Measurements from ENCODE around the gene IQGAP2. TPM values are rescaled to one million over a fixed set of nuclear protein-coding genes. Genes with fewer than 3 reads are reported as not detected.

The IQGAP2 gene
- total and polyA plus RNA-seq, 2 donors (not counting 1 experiment from before 2014, with no cell fraction given): 8.1 to 15.0 TPM

- Histone ChIP-seq H2AFZ (ENCODE audit: insufficient read depth, low read depth, low read length, poor library complexity, severe bottlenecking) (no peak overlapping the region), H3K36me3 (replicated peaks in 1 of 2; ENCODE audit: control extremely low read depth in 1 of 2, control insufficient read depth in 1 of 2, extremely low read depth in 1 of 2, insufficient read depth in 2 of 2, low read length in 1 of 2) (no peaks in the 10 kb centered on the region), H3K9ac (ENCODE audit: low read length) (no peak overlapping the region), H3K9me3 (ENCODE audit: control extremely low read depth in 1 of 3, control insufficient read depth in 2 of 3, insufficient read depth in 1 of 3, low read length in 2 of 3) (no peaks in the 10 kb centered on the region), H3K4me3 (ENCODE audit: control extremely low read depth in 1 of 5, extremely low read depth in 1 of 5, insufficient read depth in 1 of 5, low read depth in 2 of 5, low read length in 4 of 5) (no peak overlapping the region), H3K4me1 (ENCODE audit: control insufficient read depth in 2 of 2, insufficient read depth in 2 of 2, low read length in 2 of 2) (no peaks in the 10 kb centered on the region), H3K27ac (ENCODE audit: low read length in 2 of 2) (no peak overlapping the region), H3K4me2 (replicated peaks; ENCODE audit: low read depth, low read length, poor library complexity, severe bottlenecking) (no peak overlapping the region), H3K27me3 (replicated peaks in 1 of 4; ENCODE audit: control extremely low read depth in 1 of 4, control insufficient read depth in 3 of 4, insufficient read depth in 4 of 4, low read length in 3 of 4) (no peaks in the 10 kb centered on the region), H3K79me2 (ENCODE audit: control insufficient read depth, insufficient read depth, low read length) (no peaks in the 10 kb centered on the region), H4K20me1 (ENCODE audit: control insufficient read depth, insufficient read depth, low read length, poor library complexity, severe bottlenecking) (no peaks in the 10 kb centered on the region)
- DNase-seq: no peak
- Mint-ChIP-seq H3K4me1 (no peaks in the 10 kb centered on the region), H3K9me3 (ENCODE audit: insufficient read depth) (peaks cover 2% of the 10 kb centered on the region), H3K27ac (no peak overlapping the region), H3K4me3 (no peak overlapping the region), H3K27me3 (peaks cover 5% of the 10 kb centered on the region)
- ChIA-PET CTCF (no interaction called here), POLR2A (no interaction called here)
- ATAC-seq (ENCODE audit: low read depth): no peak
- TF ChIP-seq, protein P1, sequence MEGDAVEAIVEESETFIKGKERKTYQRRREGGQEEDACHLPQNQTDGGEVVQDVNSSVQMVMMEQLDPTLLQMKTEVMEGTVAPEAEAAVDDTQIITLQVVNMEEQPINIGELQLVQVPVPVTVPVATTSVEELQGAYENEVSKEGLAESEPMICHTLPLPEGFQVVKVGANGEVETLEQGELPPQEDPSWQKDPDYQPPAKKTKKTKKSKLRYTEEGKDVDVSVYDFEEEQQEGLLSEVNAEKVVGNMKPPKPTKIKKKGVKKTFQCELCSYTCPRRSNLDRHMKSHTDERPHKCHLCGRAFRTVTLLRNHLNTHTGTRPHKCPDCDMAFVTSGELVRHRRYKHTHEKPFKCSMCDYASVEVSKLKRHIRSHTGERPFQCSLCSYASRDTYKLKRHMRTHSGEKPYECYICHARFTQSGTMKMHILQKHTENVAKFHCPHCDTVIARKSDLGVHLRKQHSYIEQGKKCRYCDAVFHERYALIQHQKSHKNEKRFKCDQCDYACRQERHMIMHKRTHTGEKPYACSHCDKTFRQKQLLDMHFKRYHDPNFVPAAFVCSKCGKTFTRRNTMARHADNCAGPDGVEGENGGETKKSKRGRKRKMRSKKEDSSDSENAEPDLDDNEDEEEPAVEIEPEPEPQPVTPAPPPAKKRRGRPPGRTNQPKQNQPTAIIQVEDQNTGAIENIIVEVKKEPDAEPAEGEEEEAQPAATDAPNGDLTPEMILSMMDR (IDR thresholded peaks at IDR 0.05): no peak
- TF ChIP-seq EZH2 (IDR thresholded peaks at IDR 0.05; ENCODE audit: borderline replicate concordance, insufficient read depth, low read depth, low read length, poor library complexity, severe bottlenecking): no peak
- 56% methylated on average over 2 of the region's 2 CpGs for WGBS (ENCODE audit: insufficient coverage)
- intact Hi-C loops (cut with micrococcal nuclease): no loop called here
Observed at GRCh38 chr5:76371960-76372322, 31.1 kb upstream of the IQGAP2 start.

DNA sequence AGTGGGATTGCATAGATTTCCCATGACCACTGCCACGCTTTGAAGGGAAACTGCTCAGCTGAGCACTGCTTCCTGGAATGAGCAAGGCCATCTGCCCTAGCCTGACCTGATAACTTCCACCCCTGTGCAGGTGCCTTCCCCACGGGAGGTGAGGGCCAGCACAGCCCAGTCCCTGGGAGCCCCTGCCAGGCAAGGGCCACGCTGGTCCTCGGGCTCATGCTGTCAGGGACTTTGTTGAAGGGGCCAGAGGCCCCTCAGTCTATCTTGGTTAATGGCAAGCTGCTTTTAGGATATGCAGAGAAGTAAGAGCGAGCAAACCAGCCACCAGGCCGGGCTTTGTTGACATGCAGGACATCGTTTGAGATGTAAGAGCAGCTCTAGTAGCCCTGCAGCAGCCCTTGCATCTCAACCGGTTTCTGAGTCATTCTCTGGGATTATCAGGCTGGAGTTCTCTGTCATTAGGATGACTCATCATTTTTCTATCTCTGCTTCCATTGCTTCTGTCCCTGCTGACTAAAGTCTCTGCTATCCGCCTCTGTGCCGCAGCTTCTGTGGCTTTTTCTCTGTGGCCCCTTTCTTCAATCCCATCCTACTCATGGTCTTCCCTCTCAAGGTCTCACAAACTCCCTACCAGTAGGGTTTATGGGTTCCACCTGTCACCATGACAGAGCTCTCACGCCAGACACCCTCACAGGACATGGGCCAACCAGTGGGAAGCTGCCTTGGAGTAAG, 30.6 kb upstream of the IQGAP2 start:
- WGBS (ENCODE audit: insufficient coverage): 87% methylated on average over 11 of the region's 11 CpGs
- H3K9me3 Mint-ChIP-seq (ENCODE audit: insufficient read depth): peaks cover 2% of the 10 kb centered on the region
- no peak overlapping the region for H3K4me3 ChIP-seq (ENCODE audit: control extremely low read depth in 1 of 5, extremely low read depth in 1 of 5, insufficient read depth in 1 of 5, low read depth in 2 of 5, low read length in 4 of 5)
- H3K4me1 ChIP-seq (ENCODE audit: control insufficient read depth in 2 of 2, insufficient read depth in 2 of 2, low read length in 2 of 2): no peaks in the 10 kb centered on the region
- no peak overlapping the region for H3K4me3 Mint-ChIP-seq
- DNase-seq (no peak), ATAC-seq (ENCODE audit: low read depth) (no peak)
- H3K27ac ChIP-seq (ENCODE audit: low read length in 2 of 2): no peak overlapping the region
- POLR2A ChIA-PET: no interaction called here
- H3K4me2 ChIP-seq (replicated peaks; ENCODE audit: low read depth, low read length, poor library complexity, severe bottlenecking): no peak overlapping the region
- H3K9me3 ChIP-seq (ENCODE audit: control extremely low read depth in 1 of 3, control insufficient read depth in 2 of 3, insufficient read depth in 1 of 3, low read length in 2 of 3): no peaks in the 10 kb centered on the region
- H3K27me3 Mint-ChIP-seq: peaks cover 5% of the 10 kb centered on the region
- H4K20me1 ChIP-seq (ENCODE audit: control insufficient read depth, insufficient read depth, low read length, poor library complexity, severe bottlenecking): no peaks in the 10 kb centered on the region
- no peaks in the 10 kb centered on the region for H3K36me3 ChIP-seq (replicated peaks in 1 of 2; ENCODE audit: control extremely low read depth in 1 of 2, control insufficient read depth in 1 of 2, extremely low read depth in 1 of 2, insufficient read depth in 2 of 2, low read length in 1 of 2)
- TF ChIP-seq EZH2 (IDR thresholded peaks at IDR 0.05; ENCODE audit: borderline replicate concordance, insufficient read depth, low read depth, low read length, poor library complexity, severe bottlenecking): no peak
- TF ChIP-seq, protein P1 (IDR thresholded peaks at IDR 0.05): no peak
- H3K4me1 Mint-ChIP-seq: no peaks in the 10 kb centered on the region
- no peak overlapping the region for H2AFZ ChIP-seq (ENCODE audit: insufficient read depth, low read depth, low read length, poor library complexity, severe bottlenecking)
- intact Hi-C loops (cut with micrococcal nuclease): no loop called here
- no peak overlapping the region for H3K27ac Mint-ChIP-seq
- no peak overlapping the region for H3K9ac ChIP-seq (ENCODE audit: low read length)
- H3K79me2 ChIP-seq (ENCODE audit: control insufficient read depth, insufficient read depth, low read length): no peaks in the 10 kb centered on the region
- no peaks in the 10 kb centered on the region for H3K27me3 ChIP-seq (replicated peaks in 1 of 4; ENCODE audit: control extremely low read depth in 1 of 4, control insufficient read depth in 3 of 4, insufficient read depth in 4 of 4, low read length in 3 of 4)
- CTCF ChIA-PET: no interaction called here
